AG10803 (cell line): ENCODE results near the gene PCBP3.

Experiments used
- DNase-seq: peaks from one replicate; pipeline ENCODE4 v3.0.0; 2010; ENCODE audit warnings: low read depth
- H3K4me3 ChIP-seq: 2 replicates; pipeline ENCODE4 v1.5.1; 2011; ENCODE audit warnings: mild to moderate bottlenecking, low read length, control low read depth
- CTCF ChIP-seq: conservative IDR thresholded peaks from 2 replicates; pipeline ENCODE4 v1.5.1; 2011; ENCODE audit warnings: mild to moderate bottlenecking, low read length, control low read depth, inconsistent platforms

The PCBP3 gene

DNA sequence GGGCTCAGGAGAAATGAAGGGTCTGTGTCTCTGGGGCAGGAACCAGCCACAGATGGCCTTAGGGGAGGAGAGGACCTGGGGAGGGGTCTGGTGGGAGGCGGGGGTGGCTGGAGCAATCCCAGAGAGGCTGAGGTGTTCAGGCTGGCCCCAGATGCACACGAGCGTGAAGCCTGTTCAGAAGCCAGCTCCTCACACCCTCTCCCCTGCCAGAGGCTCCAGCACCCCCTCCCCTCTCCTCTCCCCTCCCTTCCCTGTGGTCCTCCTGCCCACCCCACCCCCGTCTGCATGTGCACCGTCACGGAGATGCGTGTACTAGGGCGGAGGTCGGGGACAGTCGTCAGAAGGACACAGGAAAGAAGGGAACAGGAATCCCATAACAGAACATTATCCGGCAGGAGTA, 223.0 kb downstream of the PCBP3 start:
- TF ChIP-seq CTCF, result no peak
- no peak for DNase-seq

GRCh38 chr21:45867041-45867666, 223.6 kb downstream of the PCBP3 start:
- DNase-seq, result no peak
- no peak for TF ChIP-seq CTCF

More for the DNA sequence above, 223.0 kb downstream of the PCBP3 start:
- no peak overlapping the region for H3K4me3 ChIP-seq

DNA sequence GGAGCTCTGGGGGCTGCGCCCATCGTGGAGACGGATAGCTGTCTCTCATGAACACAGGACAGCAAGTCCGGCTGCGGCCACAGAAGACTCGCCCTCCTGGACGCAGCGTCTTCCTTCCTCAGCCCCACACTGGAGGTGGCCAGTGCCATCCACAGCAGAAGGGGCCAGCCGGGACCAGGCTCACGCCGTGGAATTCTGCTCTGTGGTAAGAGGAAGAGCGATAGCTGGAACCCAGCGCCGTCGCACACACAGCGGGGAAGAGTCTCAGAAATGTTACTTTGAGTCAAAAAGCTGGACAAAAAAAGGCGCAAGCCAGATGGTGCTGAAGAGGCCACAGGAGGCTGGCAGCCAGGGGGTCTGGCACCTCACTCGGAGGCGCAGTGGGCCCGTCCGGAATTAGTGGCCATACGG, 224.2 kb downstream of the PCBP3 start:
- no peak for DNase-seq
- H3K4me3 ChIP-seq, result no peak overlapping the region
- TF ChIP-seq CTCF, result no peak

More at GRCh38 chr21:45867041-45867666, 223.6 kb downstream of the PCBP3 start:
- H3K4me3 ChIP-seq, result no peak overlapping the region

DNA sequence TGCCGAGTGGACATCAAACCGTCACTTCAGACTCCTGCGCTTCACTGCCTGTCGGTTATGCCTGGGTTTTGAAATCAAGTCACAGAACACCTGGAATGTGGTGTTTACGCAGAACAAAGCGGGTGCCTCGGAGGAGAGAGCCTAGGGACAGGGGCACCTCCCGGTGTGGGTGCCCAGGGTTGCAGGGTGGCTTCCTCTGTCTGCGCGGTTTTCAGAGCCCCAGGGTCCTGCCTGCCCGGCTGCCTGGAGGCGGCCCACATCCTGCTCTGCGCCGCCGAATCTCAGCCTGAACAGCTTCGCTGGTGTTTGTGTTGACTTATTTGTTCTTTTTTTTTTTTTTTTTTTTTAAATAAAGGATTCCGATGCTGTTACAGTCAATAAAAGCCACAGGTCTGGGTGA, 224.6 kb downstream of the PCBP3 start:
- no peak for DNase-seq
- TF ChIP-seq CTCF, result no peak
- H3K4me3 ChIP-seq, result no peak overlapping the region

- H3K4me3 ChIP-seq, result no peak overlapping the region
- no peak for DNase-seq
- TF ChIP-seq CTCF, result no peak
These were observed 225.0 kb downstream of the PCBP3 start for GRCh38 chr21:45868488-45868887.

GRCh38 chr21:45869121-45870007, 225.8 kb downstream of the PCBP3 start:
- DNase-seq, result peak; percentile 50
- no peak for TF ChIP-seq CTCF
- no peak overlapping the region for H3K4me3 ChIP-seq

- no peak for TF ChIP-seq CTCF
- no peak for DNase-seq
- no peak overlapping the region for H3K4me3 ChIP-seq
These were observed 226.9 kb downstream of the PCBP3 start for GRCh38 chr21:45870421-45870820.
